Mesodermal cell (in vitro differentiated cells): ENCODE results near the gene DEK.
"Not testable (repeated sequence)": the region's sequence is repeated elsewhere in the genome, so short reads cannot be mapped to it uniquely, and the experiment has no call there.

ENCODE experiments used
- H3K27ac ChIP-seq: 2 replicates; pipeline ENCODE4 v1.7.0; 2013; ENCODE audit warnings: mild to moderate bottlenecking, low read depth, low read length, moderate library complexity; ENCODE audit not compliant: severe bottlenecking
- H3K36me3 ChIP-seq: 2 replicates; pipeline ENCODE4 v1.7.1; 2013; ENCODE audit warnings: mild to moderate bottlenecking, low read length, moderate library complexity; ENCODE audit not compliant: control insufficient read depth, insufficient read depth
- H3K4me1 ChIP-seq: one replicate; pipeline ENCODE4 v1.7.1; 2013; ENCODE audit warnings: mild to moderate bottlenecking, low read length; ENCODE audit not compliant: insufficient read depth, control insufficient read depth, poor library complexity, severe bottlenecking
- H3K4me3 ChIP-seq: 2 replicates; pipeline ENCODE4 v1.7.0; 2013; ENCODE audit warnings: low read length, control low read depth, mild to moderate bottlenecking; ENCODE audit not compliant: insufficient read depth, poor library complexity, severe bottlenecking; ENCODE audit errors: extremely low read depth
- H3K9me3 ChIP-seq: 2 replicates; pipeline ENCODE4 v1.7.1; 2013; ENCODE audit warnings: mild to moderate bottlenecking, low read length, moderate library complexity; ENCODE audit not compliant: control insufficient read depth
- WGBS, 2 experiments: methylation state at CpG; one replicate each; pipeline ENCODE4 v1.1.5; 2013; ENCODE audit warnings: missing lambda C conversion rate in 2 of 2; ENCODE audit not compliant: insufficient coverage in 2 of 2; 5-methylcytosine and 5-hydroxymethylcytosine counted together

DEK gene

DNA sequence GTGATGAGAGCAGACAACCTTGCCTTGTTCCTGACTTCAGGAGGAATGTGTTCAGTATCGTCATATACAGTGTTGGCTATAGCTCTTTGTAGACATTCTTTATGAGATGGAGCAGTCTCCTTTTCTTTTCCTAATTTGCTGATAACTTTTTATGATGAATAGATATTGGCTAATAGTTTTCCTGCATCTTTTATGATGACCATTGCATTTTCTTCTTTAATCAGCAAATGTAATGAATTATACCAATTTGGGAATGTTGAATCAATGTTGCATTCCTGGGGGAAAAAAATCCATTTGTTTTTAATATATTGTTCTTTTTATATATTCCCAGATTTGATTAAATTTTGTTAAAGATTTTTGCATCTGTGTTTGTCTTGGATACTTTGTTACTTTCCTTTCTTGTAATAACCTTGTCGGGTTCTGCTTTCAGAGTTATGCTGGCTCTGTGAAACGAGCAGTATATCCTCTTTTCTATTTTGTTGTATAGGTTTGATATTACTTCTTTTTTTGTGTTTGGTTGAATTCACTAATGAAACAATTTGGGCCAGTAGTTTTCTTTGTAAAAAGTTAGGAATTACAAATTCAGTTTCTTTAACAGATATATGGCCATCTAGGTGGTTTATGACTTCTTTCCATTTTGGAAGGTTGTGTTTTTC lies 85.2 kb downstream of the DEK start:
- H3K36me3 ChIP-seq, result peaks cover 6% of the 10 kb centered on the region
- H3K4me1 ChIP-seq, result no peaks in the 10 kb centered on the region
- WGBS, 2 experiments, result 100% methylated on average over 1 of the region's 3 CpGs; no CpG with 5 or more reads in 1 of the 2 experiments
- no peak overlapping the region for H3K4me3 ChIP-seq
- no peak overlapping the region for H3K27ac ChIP-seq
- no peaks in the 10 kb centered on the region for H3K9me3 ChIP-seq

DNA sequence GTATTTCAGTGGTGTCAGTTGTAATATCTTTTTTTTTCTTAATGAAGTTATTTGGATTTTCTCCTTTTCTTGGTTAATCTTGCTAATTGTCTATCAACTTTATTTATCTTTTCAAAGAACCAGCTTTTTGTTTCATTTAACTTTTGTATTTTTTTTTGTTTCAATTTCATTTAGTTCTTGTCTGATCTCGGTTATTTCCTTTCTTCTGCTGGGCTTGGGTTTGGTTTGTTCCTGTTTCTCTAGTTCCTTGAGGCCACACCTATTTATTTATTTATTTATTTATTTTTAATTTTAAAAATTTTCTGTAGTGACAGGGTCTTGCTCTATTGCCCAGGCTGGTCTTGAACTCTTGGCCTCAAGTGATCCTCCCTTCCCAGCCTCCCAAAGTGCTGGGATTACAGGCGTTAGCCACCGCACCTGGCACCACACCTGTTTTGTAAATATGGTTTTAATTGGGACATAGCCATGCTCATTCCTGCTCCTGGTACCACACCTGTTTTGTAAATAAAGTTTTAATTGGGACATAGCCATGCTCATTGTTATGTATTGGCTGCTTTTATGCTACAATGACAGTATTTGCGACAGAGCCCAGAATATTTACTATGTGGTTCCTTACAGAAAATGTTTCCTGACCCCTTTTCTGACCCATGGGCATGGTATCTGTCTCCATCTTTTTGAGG lies 86.9 kb downstream of the DEK start:
- Histone ChIP-seq H3K36me3 (peaks cover 6% of the 10 kb centered on the region), H3K9me3 (no peaks in the 10 kb centered on the region), H3K4me1 (no peaks in the 10 kb centered on the region), H3K4me3 (no peak overlapping the region), H3K27ac (no peak overlapping the region)
- WGBS, 2 experiments, result 73 to 100% methylated on average over 2 of the region's 4 CpGs

DNA sequence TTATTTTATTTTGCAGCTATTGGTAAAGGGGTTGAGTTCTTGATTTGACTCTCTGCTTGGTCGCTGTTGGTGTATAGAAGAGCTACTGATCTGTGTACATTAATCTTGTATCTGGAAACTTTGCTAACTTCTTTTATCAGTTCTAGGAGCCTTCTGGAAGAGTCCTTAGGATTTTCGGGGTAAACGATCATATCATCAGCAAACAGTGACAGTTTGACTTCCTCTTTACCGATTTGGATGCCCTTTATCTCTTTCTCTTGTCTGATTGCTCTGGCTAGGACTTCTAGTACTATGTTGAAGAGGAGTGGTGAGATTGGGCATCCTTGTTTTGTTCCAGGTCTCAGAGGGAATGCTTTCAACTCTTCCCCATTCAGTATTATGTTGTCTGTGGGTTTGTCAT lies 88.1 kb downstream of the DEK start:
- H3K27ac ChIP-seq, H3K4me1 ChIP-seq, H3K9me3 ChIP-seq, H3K36me3 ChIP-seq, H3K4me3 ChIP-seq: not testable (repeated sequence)
- 80 to 100% methylated on average over 2 to 3 of the region's 4 CpGs for WGBS, 2 experiments
